Measurements from ENCODE around the gene SLC7A7.
A peak's percentile ranks its signal among the peaks of the same experiment; 100 is the strongest.

SLC7A7 gene

DNA sequence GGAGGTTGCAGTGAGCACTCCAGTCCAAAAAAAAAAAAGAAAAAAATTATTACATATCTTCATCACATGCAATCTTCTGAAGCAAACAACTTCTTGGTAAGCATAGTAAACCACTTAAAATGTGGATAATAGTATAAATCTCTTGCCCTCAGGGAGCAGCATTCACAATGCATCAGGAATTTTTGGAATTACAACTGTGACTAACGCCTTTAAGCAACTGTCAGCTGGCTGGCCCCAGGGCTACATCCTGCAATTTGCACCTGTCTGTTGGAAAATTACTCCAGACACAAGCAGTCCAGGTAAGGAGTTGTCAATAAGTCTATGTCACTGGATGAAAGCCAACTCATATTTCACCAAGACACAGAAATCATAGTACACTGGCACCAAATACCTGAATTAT lies 5.5 kb upstream of the SLC7A7 start:
- H3K9ac ChIP-seq, result no peak overlapping the region
- no peaks in the 10 kb centered on the region; a peak in 1 of 22 replicates for H3K27me3 ChIP-seq
- no peak for TF ChIP-seq Cebpa-rat (IDR thresholded peaks at IDR 0.05)
- no peak overlapping the region for H3K4me3 ChIP-seq
- H3K4me1 ChIP-seq, result peaks cover 61 to 97% (median 85%) of the 10 kb centered on the region in 10 experiments
- no peaks in the 10 kb centered on the region for H3K36me3 ChIP-seq
- H3K4me2 ChIP-seq, result peak overlapping the region in 10 of 11 experiments; percentile 7 to 98 (median 92); a peak in 14 of 22 replicates
- 0 out of 22 replicates have a peak overlapping the region, but pooled peaks of 1 of the 11 experiments have one; percentile 45 for H3K27ac ChIP-seq
- no peaks in the 10 kb centered on the region for H4K20me1 ChIP-seq
- H3K9me3 ChIP-seq (replicated peaks in 1 of 11), result no peaks in the 10 kb centered on the region

DNA sequence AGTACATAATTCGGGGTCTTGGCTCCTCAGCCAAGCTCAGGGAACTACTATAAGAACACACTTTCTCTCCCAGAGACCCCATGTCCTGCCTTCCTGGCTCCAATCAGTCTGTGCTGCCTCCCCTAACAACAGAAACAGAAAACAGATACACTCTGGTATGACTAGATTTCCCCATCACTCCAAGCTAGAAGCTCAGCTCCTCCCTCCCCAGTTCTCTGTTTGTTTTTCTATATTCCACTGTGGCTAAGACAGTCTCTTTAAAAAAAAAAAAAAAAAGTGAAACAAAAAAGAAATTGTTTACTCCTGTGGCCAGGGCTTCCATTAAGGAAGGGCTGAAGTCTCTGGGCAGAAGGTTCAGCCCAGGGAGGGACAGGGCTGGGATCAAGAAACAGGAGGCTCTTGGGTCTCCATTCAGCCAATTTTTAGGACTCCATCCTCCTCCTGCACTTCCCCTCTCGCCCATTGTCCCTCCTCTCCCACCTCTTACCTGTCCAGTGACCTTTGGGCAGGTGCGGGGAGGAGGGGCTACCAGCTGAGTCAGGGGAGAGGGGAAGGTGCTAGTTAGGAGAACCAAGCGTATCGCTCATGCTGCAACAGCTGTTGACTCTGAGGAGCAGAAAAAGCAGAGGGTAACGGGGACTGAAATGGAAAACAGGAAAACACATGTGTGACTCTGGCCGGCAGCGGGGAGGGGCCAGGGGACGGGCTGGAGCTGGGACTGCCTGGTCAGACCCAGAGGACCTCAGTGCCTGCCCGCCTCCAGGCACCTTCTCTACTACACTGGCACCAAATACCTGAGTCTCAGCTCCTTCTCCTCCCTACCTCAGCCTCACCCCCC lies 4.1 kb upstream of the SLC7A7 start:
- Histone ChIP-seq H3K4me3 (peak overlapping the region in 8 of 10 experiments; percentile 7 to 64 (median 54); a peak in 13 of 20 replicates), H3K9ac (peak overlapping the region; percentile 24 to 83 (median 58); a peak in 20 of 22 replicates)

DNA sequence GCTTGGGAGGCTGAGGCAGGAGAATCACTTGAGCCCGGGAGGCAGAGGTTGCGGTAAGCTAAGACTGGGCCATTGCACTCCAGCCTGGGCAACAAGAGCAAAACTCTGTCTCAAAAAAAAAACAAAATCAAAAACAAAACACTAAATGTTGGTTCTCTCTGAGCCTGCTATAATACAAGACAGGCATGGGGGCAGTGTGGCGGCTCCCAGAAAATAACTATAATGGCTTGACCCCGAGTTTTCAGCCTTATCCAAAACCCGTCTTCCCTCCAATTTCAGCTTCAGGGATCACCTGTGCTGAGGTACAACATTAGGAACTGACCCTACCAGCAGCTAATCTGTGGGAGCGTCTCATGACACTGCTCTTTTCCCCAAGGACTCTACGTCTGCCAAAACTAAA lies 862 bp downstream of the SLC7A7 start:
- Histone ChIP-seq H3K4me2 (peak overlapping the region; percentile 59 to 98 (median 89)), H3K4me3 (peak overlapping the region in 7 of 10 experiments; percentile 21 to 69 (median 58); a peak in 12 of 20 replicates), H3K36me3 (peaks cover 0 to 26% (median 0%) of the 10 kb centered on the region in 11 experiments; a peak in 10 of 22 replicates), H3K4me1 (peaks cover 50 to 99% (median 77%) of the 10 kb centered on the region in 10 experiments), H3K27ac (peak overlapping the region in 10 of 11 experiments; percentile 67 to 89 (median 79); a peak in 18 of 22 replicates), H3K27me3 (no peaks in the 10 kb centered on the region; a peak in 1 of 22 replicates), H4K20me1 (peaks cover 0 to 15% (median 0%) of the 10 kb centered on the region in 11 experiments; a peak in 4 of 22 replicates), H3K9ac (peak overlapping the region in 6 of 11 experiments; percentile 71 to 80 (median 77); a peak in 10 of 22 replicates), H3K9me3 (replicated peaks in 1 of 11) (no peaks in the 10 kb centered on the region)
- TF ChIP-seq Cebpa-rat (IDR thresholded peaks at IDR 0.05), result no peak

More for the DNA sequence above, 4.1 kb upstream of the SLC7A7 start:
- H3K4me2 ChIP-seq, result peak overlapping the region; percentile 61 to 98 (median 91)
- H3K9me3 ChIP-seq (replicated peaks in 1 of 11), result no peaks in the 10 kb centered on the region
- TF ChIP-seq Cebpa-rat (IDR thresholded peaks at IDR 0.05), result no peak
- H3K36me3 ChIP-seq, result no peaks in the 10 kb centered on the region
- no peaks in the 10 kb centered on the region; a peak in 1 of 22 replicates for H3K27me3 ChIP-seq
- peak overlapping the region; percentile 10 to 85 (median 65); a peak in 19 of 22 replicates for H3K27ac ChIP-seq
- no peaks in the 10 kb centered on the region for H4K20me1 ChIP-seq
- H3K4me1 ChIP-seq, result peaks cover 61 to 97% (median 86%) of the 10 kb centered on the region in 10 experiments

DNA sequence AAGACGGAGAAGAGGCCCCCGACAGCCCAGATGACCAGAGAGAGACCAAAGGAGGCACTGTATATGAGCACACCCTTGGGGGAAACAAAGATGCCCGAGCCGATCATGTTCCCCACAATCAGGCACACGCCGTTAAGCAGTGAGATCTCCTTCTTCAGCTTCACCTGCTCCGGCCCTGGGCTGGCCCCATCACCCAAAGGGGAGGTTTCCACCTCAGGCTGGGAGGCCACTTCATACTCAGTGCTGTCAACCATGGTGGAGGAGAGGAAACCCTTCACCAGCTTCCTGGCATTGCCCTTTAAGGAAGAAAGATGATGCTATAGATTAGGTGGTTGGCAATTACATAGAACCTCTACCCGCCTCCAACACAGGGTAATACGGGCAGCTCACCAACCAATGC lies 2.1 kb downstream of the SLC7A7 start:
- H3K9me3 ChIP-seq (replicated peaks in 1 of 11), result no peaks in the 10 kb centered on the region
- H3K4me3 ChIP-seq, result peak overlapping the region in 5 of 10 experiments; percentile 30 to 68 (median 45); a peak in 10 of 20 replicates
- no peak for TF ChIP-seq Cebpa-rat (IDR thresholded peaks at IDR 0.05)
- peaks cover 44 to 99% (median 66%) of the 10 kb centered on the region in 10 experiments for H3K4me1 ChIP-seq
- H3K4me2 ChIP-seq, result peak overlapping the region; percentile 28 to 98 (median 62)
- peak overlapping the region in 3 of 11 experiments; percentile 37 to 69 (median 60); a peak in 4 of 22 replicates for H3K9ac ChIP-seq
- H3K27ac ChIP-seq, result peak overlapping the region in 5 of 11 experiments; percentile 1 to 33 (median 5); a peak in 3 of 22 replicates
- H3K36me3 ChIP-seq, result peaks cover 0 to 38% (median 0%) of the 10 kb centered on the region in 11 experiments; a peak in 10 of 22 replicates
- peaks cover 0 to 27% (median 0%) of the 10 kb centered on the region in 11 experiments; a peak in 5 of 22 replicates for H4K20me1 ChIP-seq
- no peaks in the 10 kb centered on the region; a peak in 1 of 22 replicates for H3K27me3 ChIP-seq

DNA sequence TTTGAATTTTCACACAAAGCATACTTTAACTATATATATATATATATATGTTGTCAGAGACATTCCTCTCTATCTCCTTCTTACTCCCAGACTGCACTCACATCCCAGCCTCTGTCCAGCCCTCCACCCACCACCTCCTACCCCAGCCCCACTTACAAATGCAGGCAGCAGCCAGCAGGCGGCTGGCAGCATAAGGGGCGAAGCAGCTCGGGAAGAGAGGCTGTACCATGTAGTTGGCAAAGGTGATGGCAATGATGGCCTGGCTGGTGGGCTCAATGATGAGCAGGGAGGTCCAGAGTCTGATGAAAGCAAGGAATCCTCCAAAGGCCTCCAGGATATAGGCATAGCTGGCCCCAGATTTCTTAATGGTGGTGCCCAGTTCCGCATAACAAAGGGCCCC lies 2.5 kb downstream of the SLC7A7 start:
- H3K9ac ChIP-seq, result peak overlapping the region in 3 of 11 experiments; percentile 37 to 69 (median 60); a peak in 5 of 22 replicates
- no peak for TF ChIP-seq Cebpa-rat (IDR thresholded peaks at IDR 0.05)

DNA sequence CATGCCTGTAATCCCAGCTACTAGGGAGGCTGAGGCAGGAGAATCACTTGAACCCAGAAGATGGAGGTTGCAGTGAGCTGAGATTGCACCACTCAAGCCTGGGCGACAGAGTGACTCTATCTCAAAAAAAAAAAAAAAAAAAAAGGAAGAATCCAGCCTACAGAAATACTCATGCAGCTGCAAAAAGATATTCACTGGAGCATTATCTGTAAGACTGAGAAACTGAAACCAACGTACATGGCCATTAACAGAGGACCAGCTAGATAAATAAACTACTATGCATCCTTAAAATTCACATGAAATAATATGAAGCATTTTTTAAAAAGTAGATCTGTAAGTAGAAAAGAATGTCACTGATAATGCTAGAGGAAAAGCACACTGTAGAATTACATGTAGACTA lies 3.5 kb downstream of the SLC7A7 start:
- Histone ChIP-seq H3K9ac (peak overlapping the region in 4 of 11 experiments; percentile 4 to 60 (median 43); a peak in 2 of 22 replicates), H3K9me3 (replicated peaks in 1 of 11) (no peaks in the 10 kb centered on the region), H4K20me1 (peaks cover 0 to 40% (median 0%) of the 10 kb centered on the region in 11 experiments; a peak in 5 of 22 replicates), H3K4me2 (peak overlapping the region; percentile 14 to 98 (median 62); a peak in 21 of 22 replicates), H3K4me3 (peak overlapping the region in 5 of 10 experiments; percentile 20 to 68 (median 41); a peak in 9 of 20 replicates), H3K27me3 (no peaks in the 10 kb centered on the region; a peak in 1 of 22 replicates), H3K36me3 (peaks cover 0 to 51% (median 0%) of the 10 kb centered on the region in 11 experiments; a peak in 10 of 22 replicates), H3K27ac (peak overlapping the region in 6 of 11 experiments; percentile 7 to 58 (median 39); a peak in 7 of 22 replicates), H3K4me1 (peaks cover 44 to 97% (median 62%) of the 10 kb centered on the region in 10 experiments)
- TF ChIP-seq Cebpa-rat (IDR thresholded peaks at IDR 0.05), result no peak

More for the DNA sequence above, 2.5 kb downstream of the SLC7A7 start:
- Histone ChIP-seq H4K20me1 (peaks cover 0 to 31% (median 0%) of the 10 kb centered on the region in 11 experiments; a peak in 5 of 22 replicates), H3K4me3 (peak overlapping the region in 5 of 10 experiments; percentile 30 to 68 (median 45); a peak in 10 of 20 replicates), H3K27ac (peak overlapping the region in 5 of 11 experiments; percentile 1 to 33 (median 5); a peak in 3 of 22 replicates), H3K27me3 (no peaks in the 10 kb centered on the region; a peak in 1 of 22 replicates), H3K9me3 (replicated peaks in 1 of 11) (no peaks in the 10 kb centered on the region), H3K4me2 (peak overlapping the region; percentile 28 to 98 (median 62); a peak in 21 of 22 replicates), H3K4me1 (peaks cover 44 to 99% (median 65%) of the 10 kb centered on the region in 10 experiments), H3K36me3 (peaks cover 0 to 42% (median 0%) of the 10 kb centered on the region in 11 experiments; a peak in 10 of 22 replicates)

DNA sequence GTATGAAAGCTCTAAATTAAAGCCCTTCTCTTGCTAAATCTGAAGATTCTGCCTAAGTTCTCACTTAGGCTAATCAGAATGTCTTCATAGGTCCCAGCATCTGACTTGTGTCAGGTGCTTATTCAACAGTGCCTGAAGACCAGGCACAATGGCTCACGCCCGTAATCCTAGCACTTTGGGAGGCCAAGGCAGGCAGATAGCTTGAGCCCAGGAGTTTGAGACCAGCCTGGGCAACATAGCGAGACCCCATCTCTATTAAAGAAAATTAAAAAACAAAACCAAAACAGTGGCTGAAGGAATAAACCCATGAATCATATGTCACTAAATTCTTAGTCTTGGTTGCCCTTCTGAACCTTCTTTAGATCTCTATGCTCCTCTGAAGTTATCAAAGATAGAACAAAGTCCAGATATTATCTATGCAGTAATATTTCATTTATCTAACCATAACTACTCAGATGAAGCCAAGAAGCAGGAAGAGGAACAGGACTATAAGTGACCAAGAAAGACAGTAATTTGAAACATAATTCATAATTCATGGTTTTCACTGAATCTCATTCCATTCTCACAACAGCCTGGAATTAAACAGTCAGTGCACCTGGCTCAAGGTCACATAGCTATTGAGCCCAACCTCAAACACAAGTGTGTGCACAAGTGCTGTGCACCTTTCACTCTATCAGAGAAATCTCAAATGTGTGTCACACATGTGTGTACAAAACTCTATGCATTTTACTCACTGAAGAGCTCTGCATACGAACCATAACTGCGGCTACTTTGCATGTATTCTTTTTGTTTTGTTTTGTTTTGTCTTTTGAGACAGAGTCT lies 6.6 kb downstream of the SLC7A7 start:
- peaks cover 0 to 70% (median 0%) of the 10 kb centered on the region in 11 experiments; a peak in 5 of 22 replicates for H4K20me1 ChIP-seq
- H3K4me1 ChIP-seq, result peaks cover 21 to 87% (median 34%) of the 10 kb centered on the region in 10 experiments
- H3K9ac ChIP-seq, result peak overlapping the region in 1 of 11 experiments; percentile 53; a peak in 1 of 22 replicates
- peaks cover 0 to 78% (median 0%) of the 10 kb centered on the region in 11 experiments; a peak in 10 of 22 replicates for H3K36me3 ChIP-seq
- no peak for TF ChIP-seq Cebpa-rat (IDR thresholded peaks at IDR 0.05)
- H3K4me3 ChIP-seq, result peak overlapping the region in 1 of 10 experiments; percentile 24; a peak in 1 of 20 replicates
- no peaks in the 10 kb centered on the region for H3K27me3 ChIP-seq
- H3K9me3 ChIP-seq (replicated peaks in 1 of 11), result no peaks in the 10 kb centered on the region
- H3K4me2 ChIP-seq, result peak overlapping the region in 5 of 11 experiments; percentile 4 to 98 (median 38); a peak in 6 of 22 replicates
- no peak overlapping the region for H3K27ac ChIP-seq

Data from BLaER1 treated with 17β-estradiol and CSF1 and Interleukin-3, amounts not matched to agents 10 nM and 100 nM (cell line).